K562 (cell line): ENCODE measurements around the gene TMOD3. TPM values are rescaled to one million over a fixed set of nuclear protein-coding genes. Genes with fewer than 3 reads are reported as not detected.

Source experiments
- ATAC-seq: fragments of 200-7000 bp; cut with Tn5 transposase; 3 replicates; pipeline ENCODE4 v1.9.1; 2020; ENCODE audit warnings: moderate library complexity
- BruUV-seq: library from RNA; stranded (reverse); fragments of 400-500 nt; replicated peaks from 2 replicates; lab custom pipeline; 2021; lab: Mats Ljungman, UMichigan
- CTCF ChIA-PET: fragments of 300-600 bp; formaldehyde crosslinking; extraction: SDS; loops from one replicate; lab custom pipeline; 2021; ENCODE audit warnings: low intra/inter-chr PET ratio; lab: Yijun Ruan, JAX
- POLR2A ChIA-PET: fragments of 300-600, 350-650 bp; sonication (Branson Sonifier 250); formaldehyde crosslinking; extraction: SDS; loops from one replicate; lab custom pipeline; 2021; ENCODE audit warnings: antibody characterized with exemption, inconsistent platforms; lab: Yijun Ruan, JAX
- DNase-seq, 4 experiments: peaks; one replicate each; pipeline versions ENCODE4 v3.0.0 to v3.0.0-alpha.2; 2011 to 2018; ENCODE audit warnings: low spot score in 3 of 4, mixed read lengths in 3 of 4; ENCODE audit errors: extremely low read depth in 1 of 4
- FAIRE-seq: peaks from 2 replicates; lab custom pipeline; 2011; peaks lifted over from hg19 to GRCh38; lab: Jason Lieb, UNC
- H2AFZ ChIP-seq: 2 replicates; pipeline ENCODE4 v1.6.0; 2011; ENCODE audit warnings: low read depth, low read length, control low read depth, inconsistent platforms
- H3K27ac ChIP-seq: fragments of 200-600 bp; 3 replicates; pipeline ENCODE4 v1.8.0; 2011; ENCODE audit warnings: low read depth, mild to moderate bottlenecking, control low read depth, inconsistent platforms, low read length, moderate library complexity, mixed read lengths; ENCODE audit errors: extremely low read depth
- H3K27me3 ChIP-seq, 2 experiments: fragments of 300-600 bp in 1 of 2; 2 replicates in 1 of 2; 3 replicates in 1 of 2; pipeline versions ENCODE4 v1.6.0 to v1.8.0; 2011; ENCODE audit warnings: inconsistent platforms in 2 of 2, low read length in 2 of 2, mild to moderate bottlenecking in 1 of 2, mixed read lengths in 1 of 2, moderate library complexity in 1 of 2; ENCODE audit not compliant: control insufficient read depth in 2 of 2, insufficient read depth in 2 of 2
- H3K36me3 ChIP-seq: fragments of 300-600 bp; 3 replicates; pipeline ENCODE4 v1.8.0; 2011; ENCODE audit warnings: mild to moderate bottlenecking, low read length, inconsistent platforms; ENCODE audit not compliant: control insufficient read depth, insufficient read depth
- H3K4me1 ChIP-seq, 2 experiments: fragments of 200-600 bp in 1 of 2; replicated peaks in 1 of 2; 2 replicates in 1 of 2; 3 replicates in 1 of 2; pipeline versions ENCODE4 v1.5.1 to v1.8.0; 2011; ENCODE audit warnings: inconsistent platforms in 2 of 2, low read length in 2 of 2, mild to moderate bottlenecking in 1 of 2, mixed read lengths in 1 of 2, moderate library complexity in 1 of 2; ENCODE audit not compliant: control insufficient read depth in 2 of 2, insufficient read depth in 2 of 2
- H3K4me2 ChIP-seq: 2 replicates; pipeline ENCODE4 v1.6.1; 2011; ENCODE audit warnings: low read length, control low read depth, inconsistent platforms, mixed read lengths; ENCODE audit not compliant: insufficient read depth
- H3K4me3 ChIP-seq: fragments of 200-600 bp; sonication (generic), shearing (Covaris generic); 2 replicates; pipeline ENCODE4 v1.5.1; 2016; ENCODE audit warnings: control low read depth, inconsistent platforms
- H3K79me2 ChIP-seq: fragments of 200-600 bp; 3 replicates; pipeline ENCODE4 v1.8.0; 2011; ENCODE audit warnings: low read length, inconsistent platforms; ENCODE audit not compliant: control insufficient read depth, insufficient read depth
- H3K9ac ChIP-seq, 2 experiments: 2 replicates each; pipeline versions ENCODE4 v1.6.0 to v1.6.1; 2011; ENCODE audit warnings: low read depth in 2 of 2, low read length in 2 of 2, control low read depth in 1 of 2, inconsistent platforms in 1 of 2, mild to moderate bottlenecking in 1 of 2, mixed read lengths in 1 of 2; ENCODE audit not compliant: insufficient read depth in 1 of 2
- H3K9me1 ChIP-seq: one replicate; pipeline ENCODE4 v1.6.0; 2011; ENCODE audit warnings: inconsistent platforms, mild to moderate bottlenecking, low read length, moderate library complexity; ENCODE audit not compliant: control insufficient read depth, insufficient read depth
- H3K9me3 ChIP-seq: replicated peaks from 2 replicates; pipeline ENCODE4 v1.5.1; 2011; ENCODE audit warnings: low read depth, low read length, inconsistent platforms; ENCODE audit not compliant: control insufficient read depth, insufficient read depth
- H4K20me1 ChIP-seq: replicated peaks from 2 replicates; pipeline ENCODE4 v1.6.1; 2011; ENCODE audit warnings: low read length, inconsistent platforms, mixed read lengths; ENCODE audit not compliant: control insufficient read depth, insufficient read depth
- EP400 ChIP-seq: fragments of 450-650 bp; IDR thresholded peaks from 2 replicates; pipeline ENCODE4 v1.6.1; 2017; ENCODE audit warnings: antibody characterized with exemption, mild to moderate bottlenecking, moderate library complexity
- HINFP ChIP-seq: fragments of 450-650 bp; conservative IDR thresholded peaks from 2 replicates; pipeline ENCODE4 v1.6.1; 2016; ENCODE audit warnings: missing genetic modification characterization, low read depth, mild to moderate bottlenecking, control low read depth, missing compliant biosample characterization
- HIVEP1 ChIP-seq: fragments of 250-450 bp; sonication (Bioruptor Pico); IDR thresholded peaks from 2 replicates; pipeline ENCODE4 v1.4.0; 2020; ENCODE audit warnings: mild to moderate bottlenecking
- HMBOX1 ChIP-seq: sonication (generic); IDR thresholded peaks from 2 replicates; pipeline ENCODE4 v1.6.1; 2016
- JUND ChIP-seq, 2 experiments: IDR thresholded peaks; 2 replicates in 1 of 2; 3 replicates in 1 of 2; pipeline ENCODE4 v1.6.1; 2011; ENCODE audit warnings: borderline replicate concordance in 2 of 2, low read depth in 2 of 2, low read length in 2 of 2, improper control_type of control experiment in 1 of 2, missing biosample characterization in 1 of 2, missing genetic modification characterization in 1 of 2, missing genetic modification reagents in 1 of 2
- MEIS2 ChIP-seq: fragments of 450-650 bp; IDR thresholded peaks from 2 replicates; pipeline ENCODE4 v1.6.1; 2014; ENCODE audit warnings: mild to moderate bottlenecking; ENCODE audit not compliant: partially characterized antibody
- NONO ChIP-seq, 2 experiments: fragments of 200-400 bp in 1 of 2; fragments of 450-650 bp in 1 of 2; formaldehyde crosslinking in 1 of 2; IDR thresholded peaks; 2 replicates each; pipeline ENCODE4 v1.6.1; 2017; ENCODE audit warnings: low read depth in 2 of 2, mild to moderate bottlenecking in 2 of 2, moderate library complexity in 2 of 2, low read length in 1 of 2
- POLR2AphosphoS2 ChIP-seq: IDR thresholded peaks from 2 replicates; pipeline ENCODE4 v1.6.1; 2012; ENCODE audit warnings: low read length, improper control_type of control experiment
- STAT6 ChIP-seq: sonication (generic); formaldehyde crosslinking; IDR thresholded peaks from 2 replicates; pipeline ENCODE4 v1.8.1; 2023; ENCODE audit warnings: mild to moderate bottlenecking, missing genetic modification reagents
- TAF7 ChIP-seq: fragments of 450-650 bp; IDR thresholded peaks from 2 replicates; pipeline ENCODE4 v1.6.1; 2016; ENCODE audit warnings: missing genetic modification characterization, missing compliant biosample characterization
- TBP ChIP-seq: optimal IDR thresholded peaks from 2 replicates; pipeline ENCODE3; 2011; ENCODE audit warnings: low read depth, low read length, improper control_type of control experiment
- TCF15 ChIP-seq: fragments of 250-450 bp; sonication (Bioruptor Pico); IDR thresholded peaks from 2 replicates; pipeline ENCODE4 v1.8.0; 2022; ENCODE audit warnings: moderate library complexity, mild to moderate bottlenecking, inconsistent platforms
- ZFPM2 ChIP-seq: fragments of 250-450 bp; sonication (Bioruptor Pico); IDR thresholded peaks from 2 replicates; pipeline ENCODE4 v1.5.1; 2022; ENCODE audit warnings: mild to moderate bottlenecking
- ZNF232 ChIP-seq: sonication (generic); formaldehyde crosslinking; IDR thresholded peaks from 2 replicates; pipeline ENCODE4 v1.8.0; 2022; ENCODE audit warnings: mild to moderate bottlenecking, missing genetic modification reagents
- ZNF347 ChIP-seq: fragments of 450-650 bp; formaldehyde crosslinking; IDR thresholded peaks from 2 replicates; pipeline ENCODE4 v1.4.0; 2020; ENCODE audit warnings: low read depth, mild to moderate bottlenecking, moderate library complexity
- ZNF354B ChIP-seq: fragments of 250-450 bp; sonication (Bioruptor Pico); IDR thresholded peaks from 2 replicates; pipeline ENCODE4 v1.4.0; 2020
- ZNF436 ChIP-seq: fragments of 250-450, 450-650 bp; sonication (Bioruptor Pico); formaldehyde crosslinking; IDR thresholded peaks from 2 replicates; pipeline ENCODE4 v1.7.0; 2020; ENCODE audit warnings: mild to moderate bottlenecking
- WGBS: fragments of 100-300 bp; shearing (Covaris generic); methylation state at CpG from one replicate; pipeline ENCODE4 v1.1.6; 2016; ENCODE audit warnings: low coverage, mixed read lengths; ENCODE audit not compliant: insufficient coverage; ENCODE audit errors: missing lambda C conversion rate; 5-methylcytosine and 5-hydroxymethylcytosine counted together
- in situ Hi-C: fragments of 300-500 bp; cut with MboI; formaldehyde crosslinking; loops from 4 replicates; pipeline ENCODE4 v1.15.0; 2018; ENCODE audit warnings: inconsistent platforms, mixed read lengths
- intact Hi-C: fragments of 100-400 bp; cut with micrococcal nuclease; formaldehyde crosslinking; loops from 2 replicates; pipeline ENCODE4 v1.14.2; 2022
- polyA plus RNA-seq, 8 experiments: library from polyadenylated mRNA; depleted of rRNA in 4 of 8; stranded (reverse) in 5 of 8; unstranded in 3 of 8; fragments of >200 nt; fragmentation: Nextera tagmentation in 2 of 8; fragmentation: Illumina TruSeq in 1 of 8; extraction: Ambion mirVana in 2 of 8; extraction: Trizol in 1 of 8; gene quantifications; 2 replicates each; pipeline versions ENCODE4 v1.2.1 to v1.2.3, GENCODE V29; 2011 to 2014; ENCODE audit warnings: inconsistent platforms in 1 of 8, missing spikeins in 1 of 8
- total RNA-seq, 7 experiments: library from RNA; depleted of rRNA in 6 of 7; stranded (reverse); fragments of >200 nt in 6 of 7; fragmentation: Illumina TruSeq in 2 of 7; extraction: Trizol in 2 of 7; gene quantifications; 2 replicates each; pipeline versions ENCODE4 v1.2.1 to v1.2.3, GENCODE V29; 2011 to 2021; ENCODE audit warnings: low replicate concordance in 1 of 7

The TMOD3 gene
- total and polyA plus RNA-seq, 9 of the 15 experiments (the other 6 are each of a cell fraction or from before 2014, with no cell fraction given) = 6.8 to 45.0 (median 30.9) TPM

- Histone ChIP-seq H4K20me1 (no peaks in the 10 kb centered on the region), H3K79me2 (no peaks in the 10 kb centered on the region), H3K4me3 (no peak overlapping the region), H3K27ac (no peak overlapping the region), H3K36me3 (peaks cover 63% of the 10 kb centered on the region), H3K27me3 (no peaks in the 10 kb centered on the region), H3K4me1 (no peaks in the 10 kb centered on the region; a peak in 1 of 5 replicates), H3K4me2 (no peak overlapping the region), H2AFZ (no peak overlapping the region), H3K9me3 (no peaks in the 10 kb centered on the region), H3K9me1 (no peaks in the 10 kb centered on the region), H3K9ac (no peak overlapping the region)
- in situ Hi-C loops = no loop called here
- intact Hi-C loops = no loop called here
- CTCF ChIA-PET = no interaction called here
- ATAC-seq = peak; percentile 82
- FAIRE-seq = peak; percentile 52
- no TSS peak for BruUV-seq
- POLR2A ChIA-PET = no interaction called here
- 49% methylated on average over 8 of the region's 8 CpGs for WGBS
- peak; percentile 19 to 46 (median 26) for DNase-seq
- TF ChIP-seq ZNF354B (CRISPR knock-in tag) = no peak
- TF ChIP-seq TCF15 (CRISPR knock-in tag) = no peak
- TF ChIP-seq NONO (IDR thresholded peaks at IDR 0.05; ENCODE audit: low read depth in 2 of 2, low read length in 1 of 2) = no peak
- TF ChIP-seq ZNF347 = no peak
- no peak for TF ChIP-seq STAT6 (CRISPR knock-in tag)
- no peak for TF ChIP-seq ZFPM2
- TF ChIP-seq MEIS2 = peak; percentile 85
- TF ChIP-seq ZNF436 (CRISPR knock-in tag) = no peak
- TF ChIP-seq HIVEP1 (CRISPR knock-in tag) = no peak
- no peak for TF ChIP-seq TAF7 (tag)
- no peak for TF ChIP-seq EP400
- no peak for TF ChIP-seq TBP
- TF ChIP-seq HMBOX1 = no peak
- no peak for TF ChIP-seq POLR2AphosphoS2
- no peak for TF ChIP-seq ZNF232 (CRISPR knock-in tag)
- no peak for TF ChIP-seq JUND (IDR thresholded peaks at IDR 0.05; ENCODE audit: borderline replicate concordance, low read depth, low read length)
- TF ChIP-seq JUND (tag; IDR thresholded peaks at IDR 0.05; ENCODE audit: borderline replicate concordance, low read depth, low read length) = no peak
- no peak for TF ChIP-seq HINFP (tag)
These were observed 77.8 kb downstream of the TMOD3 start for GRCh38 chr15:51907136-51907862.
